B cell (primary cell): Measurements from ENCODE around the gene LAMB1.

Source experiments
- EZH2 ChIP-seq: IDR thresholded peaks from 2 replicates; pipeline ENCODE4 v1.6.1; 2012; ENCODE audit warnings: borderline replicate concordance, low read depth, mild to moderate bottlenecking, moderate library complexity, low read length; ENCODE audit not compliant: insufficient read depth, poor library complexity, severe bottlenecking
- TF ChIP-seq, protein P1 (sequence below): fragments of 200-600 bp; IDR thresholded peaks from one replicate; pipeline ENCODE4 v1.8.0; 2022; ENCODE audit warnings: antibody characterized with exemption, mild to moderate bottlenecking

DNA sequence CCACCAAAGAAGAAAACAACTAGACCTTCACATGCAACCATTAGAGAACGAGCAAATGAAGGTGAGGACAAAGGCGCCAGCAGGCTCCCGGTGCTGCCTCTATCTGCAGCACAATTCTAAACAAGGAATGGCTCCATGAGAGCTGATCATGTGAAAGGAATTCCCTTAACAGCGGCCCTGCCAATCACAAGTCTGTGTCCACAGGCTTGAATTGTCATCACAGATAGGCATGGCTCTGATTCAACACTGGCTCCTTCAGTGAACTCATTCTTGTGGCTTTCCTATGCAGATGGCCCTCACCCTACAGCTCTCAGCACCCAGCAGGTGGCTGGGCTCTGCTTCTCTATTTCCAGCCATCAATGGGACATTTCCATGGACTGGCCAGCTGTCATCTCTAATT is 36.2 kb downstream of the LAMB1 start:
- TF ChIP-seq EZH2: no peak
- TF ChIP-seq, protein P1, sequence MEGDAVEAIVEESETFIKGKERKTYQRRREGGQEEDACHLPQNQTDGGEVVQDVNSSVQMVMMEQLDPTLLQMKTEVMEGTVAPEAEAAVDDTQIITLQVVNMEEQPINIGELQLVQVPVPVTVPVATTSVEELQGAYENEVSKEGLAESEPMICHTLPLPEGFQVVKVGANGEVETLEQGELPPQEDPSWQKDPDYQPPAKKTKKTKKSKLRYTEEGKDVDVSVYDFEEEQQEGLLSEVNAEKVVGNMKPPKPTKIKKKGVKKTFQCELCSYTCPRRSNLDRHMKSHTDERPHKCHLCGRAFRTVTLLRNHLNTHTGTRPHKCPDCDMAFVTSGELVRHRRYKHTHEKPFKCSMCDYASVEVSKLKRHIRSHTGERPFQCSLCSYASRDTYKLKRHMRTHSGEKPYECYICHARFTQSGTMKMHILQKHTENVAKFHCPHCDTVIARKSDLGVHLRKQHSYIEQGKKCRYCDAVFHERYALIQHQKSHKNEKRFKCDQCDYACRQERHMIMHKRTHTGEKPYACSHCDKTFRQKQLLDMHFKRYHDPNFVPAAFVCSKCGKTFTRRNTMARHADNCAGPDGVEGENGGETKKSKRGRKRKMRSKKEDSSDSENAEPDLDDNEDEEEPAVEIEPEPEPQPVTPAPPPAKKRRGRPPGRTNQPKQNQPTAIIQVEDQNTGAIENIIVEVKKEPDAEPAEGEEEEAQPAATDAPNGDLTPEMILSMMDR: no peak
